Anterior cingulate cortex (tissue), 58 donors: ENCODE measurements around the gene GYG1.
"Not testable (repeated sequence)": the region's sequence is repeated elsewhere in the genome, so short reads cannot be mapped to it uniquely, and the experiment has no call there.

Experiments used
- DNase-seq, 58 donors: peaks; one replicate each; lab custom pipeline; 2025; lab: John Stamatoyannopoulos, UW

GYG1 gene

DNA sequence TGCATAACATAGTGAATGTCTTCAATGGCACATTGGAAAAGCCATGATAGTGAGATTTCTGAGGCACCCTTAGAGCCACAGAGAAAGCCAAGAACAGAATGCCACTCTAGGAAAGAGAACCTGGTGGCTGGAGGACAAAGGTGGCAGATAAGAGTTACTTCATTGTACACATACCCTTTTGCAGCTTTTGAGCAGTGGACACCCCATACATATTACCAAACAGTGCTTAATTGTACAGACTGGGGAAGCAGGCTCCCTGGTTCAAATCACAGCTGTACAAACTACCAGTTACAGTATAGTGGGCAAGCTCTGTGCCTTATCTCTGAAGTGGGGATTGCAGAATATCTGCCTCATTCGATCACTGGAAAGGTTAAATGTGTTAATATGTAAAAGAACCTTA is 10.1 kb upstream of the GYG1 start:
- DNase-seq, result no peak

DNA sequence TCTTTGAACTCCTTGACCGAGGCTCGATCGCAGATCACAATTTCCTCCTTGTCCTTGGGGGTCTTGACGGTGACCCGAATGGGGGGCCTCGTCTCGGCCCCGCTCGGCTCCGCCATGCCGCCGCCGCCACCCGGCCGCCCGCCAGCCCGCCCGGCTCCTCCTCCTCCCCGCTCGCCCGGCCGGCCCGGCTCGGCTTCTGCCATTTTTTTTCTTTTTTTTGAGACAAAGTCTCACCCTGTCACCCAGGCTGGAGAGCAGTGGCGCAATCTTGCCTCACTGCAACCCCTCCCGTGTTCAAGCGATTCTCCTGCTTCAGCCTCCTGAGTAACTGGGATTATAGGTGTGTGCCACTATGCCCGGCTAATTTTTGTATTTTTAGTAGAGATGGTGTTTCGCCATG is 3.8 kb upstream of the GYG1 start:
- DNase-seq, result not testable (repeated sequence)

DNA sequence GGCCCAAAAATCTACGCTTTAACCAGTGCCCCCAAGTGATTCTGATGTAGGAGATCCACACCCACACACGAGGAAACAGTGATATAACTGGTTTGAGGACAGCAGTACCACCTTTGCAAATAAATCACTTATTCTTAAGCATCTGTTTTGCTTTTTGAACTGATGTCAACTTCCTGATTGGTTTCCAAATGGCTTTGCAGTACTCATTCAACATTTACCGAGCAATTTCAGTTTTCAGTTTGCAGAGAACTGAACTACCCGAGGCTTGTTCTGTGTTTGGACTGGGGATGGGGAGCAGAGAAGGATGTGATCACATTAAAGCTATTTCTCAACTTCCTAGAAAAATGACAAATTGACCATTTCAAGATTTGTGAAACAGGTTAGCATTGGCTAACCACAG is 1.1 kb upstream of the GYG1 start:
- no peak for DNase-seq

- peak in 23 of 58 donors; percentile 11 to 58 (median 39) for DNase-seq
These were observed 791 bp downstream of the GYG1 start for GRCh38 chr3:148992027-148992634.

DNA sequence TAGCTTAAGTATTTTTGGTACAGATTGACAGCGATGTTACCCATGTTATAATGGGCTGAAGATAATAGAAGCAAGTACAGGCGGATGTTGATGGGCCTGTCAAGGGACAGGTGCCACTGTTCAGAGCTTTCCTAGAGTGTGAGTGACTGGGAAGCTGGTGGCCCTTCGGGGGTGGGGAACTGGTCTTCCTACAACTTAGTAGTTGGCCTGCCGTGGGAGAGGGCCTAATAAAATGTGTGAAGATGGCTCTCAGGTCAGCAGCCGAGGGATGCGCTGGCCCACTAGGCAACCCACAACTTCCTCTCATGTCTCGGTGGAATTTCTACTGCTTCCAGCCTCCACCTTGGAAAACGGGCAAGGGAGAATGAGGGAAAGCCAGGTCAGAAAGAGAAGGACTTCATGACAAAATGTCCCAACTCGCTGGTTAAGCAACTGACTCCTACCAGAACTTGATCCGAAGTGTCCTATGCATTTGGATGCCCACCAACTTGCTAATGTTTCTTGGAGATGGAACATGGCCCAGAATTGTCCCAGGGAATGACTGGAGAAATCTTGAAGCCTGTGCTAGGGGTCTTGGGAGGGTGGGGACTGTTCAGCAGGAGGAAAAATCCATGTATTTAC is 1.4 kb downstream of the GYG1 start:
- DNase-seq, result no peak

- no peak for DNase-seq
These were observed 6.3 kb downstream of the GYG1 start for GRCh38 chr3:148997623-148998022.

GRCh38 chr3:148998297-148998696 is 7.0 kb downstream of the GYG1 start:
- DNase-seq, result no peak

DNA sequence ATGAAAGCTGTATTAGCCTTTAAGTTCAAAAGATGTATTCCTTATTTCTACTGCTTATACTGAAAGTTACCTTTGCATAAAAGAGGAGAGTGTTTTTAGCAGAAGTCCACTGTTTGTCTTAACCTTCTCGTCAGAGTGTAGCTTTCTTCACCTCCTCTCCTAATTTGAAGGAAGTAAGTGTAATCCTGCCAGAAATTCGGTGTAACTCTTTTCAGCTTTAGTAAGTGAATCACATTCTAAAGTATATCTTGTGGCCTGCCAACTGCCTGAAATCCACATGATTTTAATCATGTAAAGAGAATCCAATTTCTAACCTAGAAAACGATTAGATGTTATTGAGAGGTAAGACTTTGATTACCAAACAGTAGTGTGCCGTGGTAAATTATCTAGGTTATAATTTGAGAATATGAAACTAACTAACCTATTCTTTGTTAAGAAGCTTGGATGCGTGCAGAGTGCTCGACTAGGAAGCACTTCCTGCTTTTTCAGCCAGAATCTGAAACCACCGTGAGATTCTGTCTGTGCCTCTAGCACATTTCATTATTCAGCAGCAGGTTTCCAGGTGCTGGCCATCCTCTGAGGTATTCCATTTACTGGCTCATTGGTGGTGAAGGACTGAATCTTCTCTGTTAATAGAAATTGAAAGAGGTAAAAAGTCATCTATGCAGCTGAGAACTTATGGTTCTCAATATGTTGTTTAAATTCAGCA is 7.5 kb downstream of the GYG1 start:
- DNase-seq, result no peak

DNA sequence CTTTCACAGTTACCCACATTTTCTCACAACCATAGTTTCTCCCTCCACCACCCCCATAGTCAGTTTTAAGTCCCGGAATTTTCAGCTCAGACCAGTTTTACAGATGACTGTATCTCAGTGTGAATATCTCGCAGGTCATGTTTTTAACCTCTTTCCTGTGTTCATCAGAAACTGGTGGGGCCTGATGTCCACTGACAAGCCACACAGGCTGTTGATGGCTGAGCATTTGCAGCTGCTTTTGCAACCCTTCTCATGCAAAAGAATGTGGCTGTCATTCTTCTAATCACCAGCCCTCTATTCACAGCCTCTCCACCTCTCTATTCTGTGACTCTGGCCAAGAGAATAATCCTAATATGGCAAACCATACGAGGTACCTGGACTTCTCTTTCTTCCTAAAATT is 8.5 kb downstream of the GYG1 start:
- no peak for DNase-seq

DNA sequence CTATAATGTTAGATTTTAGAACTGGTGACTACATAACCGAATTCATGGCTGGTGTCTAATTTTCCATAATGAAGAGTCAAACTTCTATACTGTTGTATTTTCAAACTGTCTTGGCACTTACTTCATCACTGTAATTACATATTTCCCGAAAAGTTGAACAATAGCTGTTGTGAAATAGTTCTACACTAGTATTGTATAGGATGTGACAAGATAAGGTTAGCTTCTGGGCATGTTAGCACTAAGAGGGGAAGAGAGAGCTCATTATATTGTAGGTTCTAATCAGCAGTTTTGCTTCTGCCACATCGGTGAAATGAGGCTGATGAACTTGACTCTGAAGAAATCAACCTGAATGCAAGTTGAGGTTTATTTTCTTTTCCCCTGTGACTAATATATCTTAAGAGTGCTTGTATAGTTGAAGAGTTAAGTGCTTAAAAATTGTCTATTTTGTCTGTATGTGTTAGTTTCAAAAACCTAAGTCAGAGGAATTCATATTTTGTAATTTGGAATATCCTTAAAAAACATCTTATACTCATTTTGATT is 8.9 kb downstream of the GYG1 start:
- DNase-seq, result no peak

DNA sequence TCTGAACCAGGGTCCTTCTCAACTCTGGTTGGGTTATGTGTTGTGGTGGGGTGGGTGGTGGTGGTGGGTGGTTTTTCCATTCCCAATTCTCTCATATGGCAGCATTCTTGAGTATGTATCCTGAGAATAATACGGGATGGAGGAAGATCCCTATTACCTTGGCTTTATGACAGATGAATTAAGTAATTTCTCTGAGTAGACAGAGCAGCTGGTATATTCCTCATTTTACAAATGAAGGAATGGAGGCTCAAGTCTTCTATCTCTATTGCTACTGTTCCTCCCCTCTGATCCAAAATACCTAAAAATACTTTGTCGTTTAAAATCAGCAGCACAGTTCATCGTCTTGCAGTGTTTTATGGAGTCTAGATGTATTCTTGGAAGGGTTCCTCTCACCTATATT is 10.4 kb downstream of the GYG1 start:
- DNase-seq, result no peak

DNA sequence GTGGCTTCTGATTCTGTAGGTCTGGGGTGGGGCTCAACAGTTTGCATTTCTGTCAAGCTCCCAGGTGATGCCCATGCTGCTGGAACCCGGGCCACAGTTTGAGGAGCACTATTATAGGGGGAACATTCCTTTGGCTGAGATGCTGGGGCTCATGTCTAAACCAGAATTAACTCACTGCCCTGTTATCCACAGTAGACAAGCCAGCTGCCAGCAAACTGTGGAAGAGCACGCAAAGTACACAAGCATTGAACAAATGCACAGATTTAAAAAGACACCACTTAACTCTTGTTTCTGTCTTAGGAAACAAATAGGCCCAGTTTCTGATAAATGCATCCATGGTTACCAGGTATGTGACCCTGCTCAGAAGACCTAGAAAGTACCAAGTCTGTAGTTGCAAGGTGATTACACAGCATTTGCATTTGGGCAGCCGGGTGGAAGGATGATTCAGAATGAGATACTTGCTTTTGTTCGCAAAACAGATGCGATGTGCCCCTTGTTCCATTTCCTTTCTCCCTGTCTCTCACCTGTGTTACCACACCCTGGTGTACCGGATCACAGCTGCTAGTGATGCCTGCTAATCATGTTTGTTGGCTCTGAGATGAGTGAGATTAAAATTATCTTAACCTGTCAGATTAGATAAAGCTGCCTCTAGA is 12.4 kb downstream of the GYG1 start:
- no peak for DNase-seq

GRCh38 chr3:149004622-149005021 is 13.3 kb downstream of the GYG1 start:
- DNase-seq, result peak in 15 of 58 donors; percentile 2 to 72 (median 27)

DNA sequence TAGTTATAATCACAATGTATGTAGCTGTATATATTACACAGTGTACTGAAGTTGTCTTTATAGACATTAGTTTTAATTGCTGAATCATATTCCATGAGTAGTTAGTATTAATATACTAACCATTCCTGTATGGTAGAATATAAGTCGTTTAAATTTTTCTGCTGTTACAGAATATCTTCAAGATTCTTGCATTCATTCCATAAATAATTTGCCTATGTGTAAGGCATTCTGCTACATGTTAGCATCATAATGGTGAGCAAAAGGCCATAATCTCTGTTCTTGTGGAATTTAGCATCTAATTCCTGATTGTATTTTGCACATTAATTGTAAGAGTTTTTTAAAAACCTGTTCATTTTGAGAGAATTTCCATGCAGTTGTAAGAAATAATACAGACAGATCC is 14.1 kb downstream of the GYG1 start:
- no peak for DNase-seq

DNA sequence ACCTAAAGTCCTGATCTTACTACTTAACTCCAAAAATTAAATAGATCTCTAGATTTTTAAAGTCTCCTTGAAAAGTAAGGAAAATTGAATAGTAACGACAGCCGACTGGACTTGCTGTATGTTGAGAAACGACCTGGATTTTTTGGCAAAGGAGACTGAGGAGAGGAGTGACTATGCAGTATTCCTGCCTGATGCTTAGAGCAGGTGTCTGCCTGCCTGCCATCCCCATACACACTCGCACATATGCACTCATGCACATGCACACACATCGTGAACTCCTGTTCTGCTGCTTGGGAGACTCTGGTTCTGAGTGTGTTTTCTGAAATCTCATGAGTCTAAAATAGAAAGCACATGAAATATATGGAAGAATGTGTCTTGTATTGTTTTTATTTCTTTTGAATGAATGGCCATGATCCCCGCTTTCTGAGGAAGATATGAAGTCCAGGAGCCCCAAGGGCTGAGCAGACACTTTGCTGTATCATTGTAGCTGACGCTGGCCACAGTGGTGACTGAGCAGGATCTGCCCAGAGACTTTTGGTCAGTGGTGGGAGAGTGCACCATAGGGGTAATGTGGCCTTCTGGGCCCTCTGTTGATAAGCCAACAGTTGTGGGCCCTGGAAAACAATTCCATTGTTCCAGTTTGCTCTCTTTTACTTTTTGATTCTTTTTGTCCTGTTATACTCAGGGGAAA is 16.4 kb downstream of the GYG1 start:
- DNase-seq, result no peak

DNA sequence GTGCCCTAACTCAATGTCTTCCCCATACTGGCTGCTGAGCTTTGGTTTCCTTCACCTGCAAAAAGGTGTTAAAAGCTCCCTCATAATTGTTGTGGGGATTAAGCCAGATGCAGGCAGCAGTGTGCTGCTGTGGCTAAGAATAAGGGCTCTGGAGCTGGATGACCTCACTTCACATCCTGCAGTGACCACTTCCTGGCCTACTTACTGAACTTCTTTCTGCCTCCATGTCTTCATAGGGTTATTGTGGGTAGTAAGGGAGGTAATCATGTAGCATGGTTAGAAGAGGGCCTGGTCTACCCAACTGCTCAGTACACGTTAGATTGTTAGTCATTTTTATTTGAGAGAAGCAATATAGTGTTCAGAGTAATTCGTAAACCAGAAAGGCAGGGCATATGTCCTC is 18.4 kb downstream of the GYG1 start:
- no peak for DNase-seq

- DNase-seq, result no peak
These were observed 19.2 kb downstream of the GYG1 start for GRCh38 chr3:149010504-149010951.

DNA sequence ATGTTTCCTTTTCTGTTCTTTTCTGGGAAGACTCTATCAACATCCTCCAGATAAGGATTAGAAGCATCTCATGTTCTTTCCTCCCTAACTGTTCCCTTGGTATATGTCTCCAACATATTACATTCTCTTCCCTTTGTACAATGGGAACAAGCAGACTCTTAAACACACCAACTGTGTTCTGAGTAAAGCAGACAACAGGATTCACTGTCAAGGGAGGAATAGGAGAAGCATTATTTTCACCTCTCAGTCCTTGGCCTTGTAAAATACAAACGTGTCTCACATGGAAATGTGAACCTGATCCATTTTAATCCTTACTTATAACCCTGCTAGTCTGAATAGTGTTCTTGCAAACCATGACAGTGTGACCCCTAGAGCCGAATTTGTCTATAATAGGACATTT is 19.6 kb downstream of the GYG1 start:
- DNase-seq, result no peak

GRCh38 chr3:149011676-149012075 is 20.3 kb downstream of the GYG1 start:
- DNase-seq, result no peak

- no peak for DNase-seq
These were observed 22.4 kb downstream of the GYG1 start for GRCh38 chr3:149013726-149014125.

DNA sequence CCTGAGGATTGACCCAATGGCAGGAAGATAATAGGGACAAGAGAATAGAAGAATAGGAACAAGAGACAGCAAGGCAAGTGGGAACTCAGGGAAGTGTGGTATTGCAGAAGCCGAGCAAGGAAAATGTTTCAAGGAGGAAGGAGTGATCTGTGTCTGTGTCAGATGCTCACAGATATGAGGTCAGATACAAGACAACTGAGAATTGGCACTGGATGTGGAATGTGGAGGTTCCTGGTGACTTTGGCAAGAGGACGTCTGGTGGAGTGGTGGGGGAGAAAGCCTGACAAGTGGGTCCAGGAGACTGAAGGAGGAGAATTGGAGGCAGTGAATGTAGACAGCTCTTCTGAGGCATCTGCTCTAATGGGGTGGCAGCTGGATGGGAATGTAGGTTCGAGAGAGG is 24.1 kb downstream of the GYG1 start:
- DNase-seq, result no peak
